Endodermal cell (in vitro differentiated cells): ENCODE measurements around the gene CDCP2. TPM values are rescaled to one million over a fixed set of nuclear protein-coding genes. Genes with fewer than 3 reads are reported as not detected.
A peak's percentile ranks its signal among the peaks of the same experiment; 100 is the strongest.

ENCODE experiments used
- DNase-seq: peaks from one replicate; pipeline ENCODE4 v3.0.0-alpha.2; 2017
- H3K27ac ChIP-seq: 2 replicates; pipeline ENCODE4 v1.5.1; 2013; ENCODE audit warnings: mild to moderate bottlenecking, low read depth, low read length, moderate library complexity
- H3K27me3 ChIP-seq: 2 replicates; pipeline ENCODE4 v1.6.1; 2013; ENCODE audit warnings: mild to moderate bottlenecking, low read length, moderate library complexity; ENCODE audit not compliant: insufficient read depth, control insufficient read depth, poor library complexity, severe bottlenecking
- H3K36me3 ChIP-seq: 2 replicates; pipeline ENCODE4 v1.7.0; 2013; ENCODE audit warnings: mild to moderate bottlenecking, low read length, moderate library complexity; ENCODE audit not compliant: control insufficient read depth, insufficient read depth
- H3K4me1 ChIP-seq: one replicate; pipeline ENCODE4 v1.7.0; 2013; ENCODE audit warnings: low read length; ENCODE audit not compliant: control insufficient read depth, insufficient read depth
- H3K4me3 ChIP-seq: 2 replicates; pipeline ENCODE4 v1.5.1; 2013; ENCODE audit warnings: mild to moderate bottlenecking, low read length, moderate library complexity
- H3K9ac ChIP-seq: 2 replicates; pipeline ENCODE4 v1.6.1; 2013; ENCODE audit warnings: mild to moderate bottlenecking, low read length, moderate library complexity; ENCODE audit not compliant: poor library complexity, severe bottlenecking; ENCODE audit errors: extremely low read depth
- H3K9me3 ChIP-seq: 2 replicates; pipeline ENCODE4 v1.6.1; 2013; ENCODE audit warnings: mild to moderate bottlenecking, low read length, moderate library complexity; ENCODE audit not compliant: control insufficient read depth
- H3K27ac Mint-ChIP-seq: 2 replicates; pipeline ENCODE4 v1.8.0; 2020; ENCODE audit warnings: mixed read lengths
- H3K27me3 Mint-ChIP-seq: 2 replicates; pipeline ENCODE4 v1.8.0; 2021; ENCODE audit warnings: mild to moderate bottlenecking, mixed read lengths; ENCODE audit not compliant: insufficient read depth
- H3K36me3 Mint-ChIP-seq: 2 replicates; pipeline ENCODE4 v1.8.0; 2020; ENCODE audit warnings: low read depth, mixed read lengths
- H3K4me1 Mint-ChIP-seq: 2 replicates; pipeline ENCODE4 v1.8.0; 2020; ENCODE audit warnings: mixed read lengths
- H3K4me3 Mint-ChIP-seq: 2 replicates; pipeline ENCODE4 v1.8.0; 2020; ENCODE audit warnings: mild to moderate bottlenecking, moderate library complexity, mixed read lengths
- H3K9me3 Mint-ChIP-seq: 2 replicates; pipeline ENCODE4 v1.8.0; 2020; ENCODE audit warnings: mild to moderate bottlenecking, mixed read lengths
- WGBS, 2 experiments: methylation state at CpG; one replicate each; pipeline versions ENCODE4 v1.1.5 to v1.1.7; 2013; ENCODE audit warnings: missing lambda C conversion rate in 2 of 2, mixed read lengths in 1 of 2; ENCODE audit not compliant: insufficient coverage in 1 of 2, insufficient read length in 1 of 2; 5-methylcytosine and 5-hydroxymethylcytosine counted together
- total RNA-seq, 2 donors: library from RNA; stranded (reverse); fragmentation: NEBNext Ultra II Directional in 1 of 2; extraction: Animal tissue kit (Norgen Biotek cat#: 25700) in 1 of 2; gene quantifications; 2 replicates in 1 of 2; 3 replicates in 1 of 2; pipeline ENCODE4 v1.2.1, GENCODE V29; 2021
- TF ChIP-seq, protein P1 (sequence below): fragments of 200-600 bp; sonication (generic); conservative IDR thresholded peaks from 2 replicates; pipeline ENCODE4 v1.5.0; 2021; ENCODE audit warnings: antibody characterized with exemption, mild to moderate bottlenecking

Gene CDCP2
- total RNA-seq, 2 donors from 2014 or later: not detected

DNA sequence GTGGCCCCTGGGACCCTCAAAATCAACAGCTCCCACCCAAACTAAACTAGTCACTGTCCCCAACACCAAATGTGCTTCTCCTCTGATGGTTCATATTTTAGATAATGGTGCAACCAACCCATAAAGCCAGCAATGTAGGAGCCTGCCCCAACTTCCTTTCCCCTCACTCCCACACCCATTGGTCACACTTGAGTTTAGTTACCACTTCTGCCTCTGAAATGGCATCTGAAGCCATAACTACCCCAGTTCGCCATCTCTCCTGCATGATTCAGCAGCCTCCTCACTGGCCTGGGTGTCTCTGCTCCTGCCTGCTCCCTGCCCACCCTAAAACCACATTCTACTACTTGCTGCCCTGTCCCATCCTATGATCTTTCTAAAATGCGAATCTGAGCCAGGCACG lies 3.4 kb upstream of the CDCP2 start:
- H3K4me3 Mint-ChIP-seq: no peak overlapping the region
- no peak overlapping the region for H3K27ac Mint-ChIP-seq
- peaks cover 13% of the 10 kb centered on the region for H3K4me1 Mint-ChIP-seq
- Histone ChIP-seq H3K27me3 (no peaks in the 10 kb centered on the region), H3K4me3 (no peak overlapping the region), H3K9me3 (no peaks in the 10 kb centered on the region), H3K9ac (no peak overlapping the region), H3K27ac (no peak overlapping the region), H3K36me3 (no peaks in the 10 kb centered on the region), H3K4me1 (no peaks in the 10 kb centered on the region)
- no peaks in the 10 kb centered on the region for H3K9me3 Mint-ChIP-seq
- H3K27me3 Mint-ChIP-seq: peaks cover 2% of the 10 kb centered on the region
- no peak for DNase-seq
- WGBS, 2 experiments: 82 to 93% methylated on average over 3 of the region's 3 CpGs
- TF ChIP-seq, protein P1, sequence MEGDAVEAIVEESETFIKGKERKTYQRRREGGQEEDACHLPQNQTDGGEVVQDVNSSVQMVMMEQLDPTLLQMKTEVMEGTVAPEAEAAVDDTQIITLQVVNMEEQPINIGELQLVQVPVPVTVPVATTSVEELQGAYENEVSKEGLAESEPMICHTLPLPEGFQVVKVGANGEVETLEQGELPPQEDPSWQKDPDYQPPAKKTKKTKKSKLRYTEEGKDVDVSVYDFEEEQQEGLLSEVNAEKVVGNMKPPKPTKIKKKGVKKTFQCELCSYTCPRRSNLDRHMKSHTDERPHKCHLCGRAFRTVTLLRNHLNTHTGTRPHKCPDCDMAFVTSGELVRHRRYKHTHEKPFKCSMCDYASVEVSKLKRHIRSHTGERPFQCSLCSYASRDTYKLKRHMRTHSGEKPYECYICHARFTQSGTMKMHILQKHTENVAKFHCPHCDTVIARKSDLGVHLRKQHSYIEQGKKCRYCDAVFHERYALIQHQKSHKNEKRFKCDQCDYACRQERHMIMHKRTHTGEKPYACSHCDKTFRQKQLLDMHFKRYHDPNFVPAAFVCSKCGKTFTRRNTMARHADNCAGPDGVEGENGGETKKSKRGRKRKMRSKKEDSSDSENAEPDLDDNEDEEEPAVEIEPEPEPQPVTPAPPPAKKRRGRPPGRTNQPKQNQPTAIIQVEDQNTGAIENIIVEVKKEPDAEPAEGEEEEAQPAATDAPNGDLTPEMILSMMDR: no peak
- H3K36me3 Mint-ChIP-seq: no peaks in the 10 kb centered on the region

- 81% methylated on average over 17 to 19 of the region's 19 CpGs for WGBS, 2 experiments
- Histone ChIP-seq H3K9me3 (no peaks in the 10 kb centered on the region), H3K4me1 (no peaks in the 10 kb centered on the region), H3K36me3 (no peaks in the 10 kb centered on the region), H3K9ac (no peak overlapping the region), H3K27ac (no peak overlapping the region), H3K27me3 (no peaks in the 10 kb centered on the region), H3K4me3 (no peak overlapping the region)
- peak; percentile 86 for DNase-seq
- TF ChIP-seq, protein P1: no peak
- Mint-ChIP-seq H3K4me3 (no peak overlapping the region), H3K9me3 (no peaks in the 10 kb centered on the region), H3K4me1 (peaks cover 13% of the 10 kb centered on the region), H3K36me3 (no peaks in the 10 kb centered on the region), H3K27me3 (peaks cover 2% of the 10 kb centered on the region), H3K27ac (peak overlapping the region; percentile 39)
Measured at GRCh38 chr1:54153535-54154439, 987 bp upstream of the CDCP2 start.

- Mint-ChIP-seq H3K9me3 (no peaks in the 10 kb centered on the region), H3K36me3 (no peaks in the 10 kb centered on the region), H3K27me3 (peaks cover 2% of the 10 kb centered on the region), H3K4me1 (peaks cover 13% of the 10 kb centered on the region), H3K4me3 (no peak overlapping the region), H3K27ac (no peak overlapping the region)
- H3K9ac ChIP-seq: no peak overlapping the region
- H3K27ac ChIP-seq: peak overlapping the region; percentile 55
- DNase-seq: no peak
- H3K27me3 ChIP-seq: no peaks in the 10 kb centered on the region
- H3K4me3 ChIP-seq: no peak overlapping the region
- no peaks in the 10 kb centered on the region for H3K36me3 ChIP-seq
- WGBS, 2 experiments: 87 to 90% methylated on average over 4 to 5 of the region's 5 CpGs
- no peaks in the 10 kb centered on the region for H3K9me3 ChIP-seq
- TF ChIP-seq, protein P1: no peak
- H3K4me1 ChIP-seq: no peaks in the 10 kb centered on the region
Measured at GRCh38 chr1:54151013-54151412, 1.8 kb downstream of the CDCP2 start.
